Thyroid gland (tissue), 4 donors: ENCODE measurements around the gene KCNAB1.

Source experiments
- POLR2A ChIP-seq, 2 donors: fragments of 450-650 bp; IDR thresholded peaks; one replicate each; pipeline ENCODE4 v1.6.1; 2017; ENCODE audit warnings: antibody characterized with exemption in 2 of 2, mild to moderate bottlenecking in 2 of 2, moderate library complexity in 1 of 2
- TF ChIP-seq, protein P1 (sequence below), 6 experiments: fragments of 200-600 bp in 3 of 6; fragments of 450-650 bp in 3 of 6; sonication (generic) in 3 of 6; IDR thresholded peaks; one replicate each; pipeline ENCODE4 v1.5.1; 2016 to 2019; ENCODE audit warnings: antibody characterized with exemption in 6 of 6, mild to moderate bottlenecking in 2 of 6, inconsistent platforms in 1 of 6, moderate library complexity in 1 of 6

DNA sequence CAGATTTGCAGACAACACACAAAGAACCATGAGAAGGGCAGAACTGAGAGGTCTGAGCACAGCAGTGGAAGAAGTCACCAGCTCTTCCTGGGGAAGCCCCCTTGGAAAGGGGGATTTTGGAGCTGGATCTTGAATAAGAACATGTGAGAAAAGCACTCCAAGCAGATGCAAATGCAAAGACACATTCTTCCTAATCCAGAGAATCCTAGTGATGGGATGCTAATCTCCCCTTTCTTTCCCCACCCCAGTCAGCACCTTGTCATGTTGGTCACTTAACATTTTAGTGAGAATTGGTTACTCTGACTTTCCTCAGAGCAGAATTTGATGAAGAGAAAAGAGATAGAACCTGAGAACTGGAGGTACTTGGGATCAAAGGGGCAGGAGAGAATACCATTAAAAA is 286.0 kb downstream of the KCNAB1 start:
- TF ChIP-seq, protein P1, sequence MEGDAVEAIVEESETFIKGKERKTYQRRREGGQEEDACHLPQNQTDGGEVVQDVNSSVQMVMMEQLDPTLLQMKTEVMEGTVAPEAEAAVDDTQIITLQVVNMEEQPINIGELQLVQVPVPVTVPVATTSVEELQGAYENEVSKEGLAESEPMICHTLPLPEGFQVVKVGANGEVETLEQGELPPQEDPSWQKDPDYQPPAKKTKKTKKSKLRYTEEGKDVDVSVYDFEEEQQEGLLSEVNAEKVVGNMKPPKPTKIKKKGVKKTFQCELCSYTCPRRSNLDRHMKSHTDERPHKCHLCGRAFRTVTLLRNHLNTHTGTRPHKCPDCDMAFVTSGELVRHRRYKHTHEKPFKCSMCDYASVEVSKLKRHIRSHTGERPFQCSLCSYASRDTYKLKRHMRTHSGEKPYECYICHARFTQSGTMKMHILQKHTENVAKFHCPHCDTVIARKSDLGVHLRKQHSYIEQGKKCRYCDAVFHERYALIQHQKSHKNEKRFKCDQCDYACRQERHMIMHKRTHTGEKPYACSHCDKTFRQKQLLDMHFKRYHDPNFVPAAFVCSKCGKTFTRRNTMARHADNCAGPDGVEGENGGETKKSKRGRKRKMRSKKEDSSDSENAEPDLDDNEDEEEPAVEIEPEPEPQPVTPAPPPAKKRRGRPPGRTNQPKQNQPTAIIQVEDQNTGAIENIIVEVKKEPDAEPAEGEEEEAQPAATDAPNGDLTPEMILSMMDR (IDR thresholded peaks at IDR 0.05) = no peak
- no peak for TF ChIP-seq POLR2A (IDR thresholded peaks at IDR 0.05)
